ENCODE results near the gene NELL1.

The NELL1 gene

DNA sequence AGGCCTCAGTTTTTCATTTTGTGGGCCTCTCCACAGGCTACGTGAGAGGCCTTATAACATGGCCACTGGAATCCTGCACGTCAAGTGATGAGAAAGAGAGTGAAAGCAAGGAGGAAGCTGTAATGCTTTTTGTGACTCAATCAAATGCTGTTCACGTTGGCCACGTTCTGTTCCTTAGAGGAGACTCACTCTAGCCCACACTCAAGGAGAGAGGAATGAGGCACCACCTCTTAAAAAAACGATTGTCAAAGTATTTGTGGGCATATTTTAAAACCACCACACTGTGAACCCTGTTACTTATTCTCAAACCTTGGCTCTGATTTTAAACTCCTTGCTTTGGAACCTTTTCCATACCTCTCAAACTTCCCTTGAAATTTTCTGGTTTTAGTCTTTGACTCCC lies 705.0 kb downstream of the NELL1 start:
- DNase-seq (ENCODE audit: low read depth): no peak
- H3K4me3 ChIP-seq (ENCODE audit: control insufficient read depth, low read depth, low read length): no peak overlapping the region
- no peak for TF ChIP-seq CTCF (IDR thresholded peaks at IDR 0.05; ENCODE audit: control insufficient read depth, insufficient read depth, low read depth, low read length, missing control alignments)

- DNase-seq (ENCODE audit: low read depth): no peak
- no peak overlapping the region for H3K4me3 ChIP-seq (ENCODE audit: control insufficient read depth, low read depth, low read length)
- no peak for TF ChIP-seq CTCF (IDR thresholded peaks at IDR 0.05; ENCODE audit: control insufficient read depth, insufficient read depth, low read depth, low read length, missing control alignments)
These were observed 716.5 kb downstream of the NELL1 start for GRCh38 chr11:21385669-21386440.

DNA sequence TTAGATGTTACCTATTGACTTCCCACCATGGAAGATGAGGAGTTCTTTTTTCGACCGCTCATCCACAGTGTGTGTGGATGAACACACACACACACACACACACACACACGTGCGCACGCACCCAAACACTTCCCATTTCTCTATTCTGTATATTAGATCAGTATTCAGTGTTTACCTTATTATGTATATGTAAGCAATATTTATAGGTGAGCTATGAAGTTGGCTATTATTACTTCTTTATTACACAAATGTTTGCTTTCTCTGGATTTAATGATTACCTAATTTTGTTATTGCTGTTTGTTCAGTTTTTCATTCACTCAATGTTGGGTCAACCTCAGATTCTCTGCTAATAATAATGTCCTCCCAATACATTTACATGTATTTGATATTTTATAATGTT lies 721.0 kb downstream of the NELL1 start:
- no peak overlapping the region for H3K4me3 ChIP-seq (ENCODE audit: control insufficient read depth, low read depth, low read length)
- TF ChIP-seq CTCF (IDR thresholded peaks at IDR 0.05; ENCODE audit: control insufficient read depth, insufficient read depth, low read depth, low read length, missing control alignments): no peak
- DNase-seq (ENCODE audit: low read depth): no peak

GRCh38 chr11:21396342-21397008 lies 727.1 kb downstream of the NELL1 start:
- H3K4me3 ChIP-seq (ENCODE audit: control insufficient read depth, low read depth, low read length): no peak overlapping the region
- DNase-seq (ENCODE audit: low read depth): no peak
- TF ChIP-seq CTCF (IDR thresholded peaks at IDR 0.05; ENCODE audit: control insufficient read depth, insufficient read depth, low read depth, low read length, missing control alignments): no peak

DNA sequence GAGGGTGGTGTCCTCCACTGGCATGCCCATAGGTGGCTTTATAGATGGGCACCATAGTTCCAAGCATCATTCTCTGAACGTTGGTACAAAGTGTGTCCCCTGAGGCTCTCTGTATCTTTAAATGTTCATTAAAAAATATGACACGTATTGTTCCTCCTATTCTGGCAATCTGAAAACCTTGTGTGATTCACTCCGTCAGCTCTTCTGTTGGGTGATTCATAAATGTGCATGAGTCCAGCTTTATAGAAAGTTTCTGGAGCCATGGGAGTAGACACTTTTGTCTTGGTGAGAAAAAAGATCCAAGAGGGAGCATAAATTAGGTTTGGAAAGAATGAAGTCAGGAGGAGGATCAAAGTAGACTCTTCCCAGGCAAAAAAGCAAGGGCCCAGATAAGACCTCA lies 728.8 kb downstream of the NELL1 start:
- TF ChIP-seq CTCF (IDR thresholded peaks at IDR 0.05; ENCODE audit: control insufficient read depth, insufficient read depth, low read depth, low read length, missing control alignments): no peak

DNA sequence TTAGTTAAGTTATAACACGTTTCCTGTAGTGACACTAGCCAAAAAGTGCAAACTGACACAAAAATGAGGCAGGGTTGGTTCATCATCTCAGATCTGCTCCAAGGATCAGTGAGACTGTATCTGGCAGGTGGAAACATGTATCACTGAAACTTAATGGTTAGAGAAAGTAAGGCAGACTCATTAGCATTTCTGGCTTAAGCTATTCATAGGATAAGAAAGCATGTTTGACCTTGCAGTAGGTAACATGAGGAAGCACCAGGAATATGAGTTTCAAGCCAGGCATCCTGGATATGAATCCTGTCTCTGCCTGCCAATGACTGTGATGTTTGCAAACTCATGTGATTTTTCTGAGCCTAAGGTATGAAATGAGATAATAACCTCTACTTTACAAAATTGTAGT lies 732.1 kb downstream of the NELL1 start:
- TF ChIP-seq CTCF (IDR thresholded peaks at IDR 0.05; ENCODE audit: control insufficient read depth, insufficient read depth, low read depth, low read length, missing control alignments): no peak
- DNase-seq (ENCODE audit: low read depth): no peak
- no peak overlapping the region for H3K4me3 ChIP-seq (ENCODE audit: control insufficient read depth, low read depth, low read length)

More for the DNA sequence above, 728.8 kb downstream of the NELL1 start:
- no peak for DNase-seq (ENCODE audit: low read depth)
- H3K4me3 ChIP-seq (ENCODE audit: control insufficient read depth, low read depth, low read length): no peak overlapping the region
